ENCODE results near the gene ZNF664.

Gene ZNF664

DNA sequence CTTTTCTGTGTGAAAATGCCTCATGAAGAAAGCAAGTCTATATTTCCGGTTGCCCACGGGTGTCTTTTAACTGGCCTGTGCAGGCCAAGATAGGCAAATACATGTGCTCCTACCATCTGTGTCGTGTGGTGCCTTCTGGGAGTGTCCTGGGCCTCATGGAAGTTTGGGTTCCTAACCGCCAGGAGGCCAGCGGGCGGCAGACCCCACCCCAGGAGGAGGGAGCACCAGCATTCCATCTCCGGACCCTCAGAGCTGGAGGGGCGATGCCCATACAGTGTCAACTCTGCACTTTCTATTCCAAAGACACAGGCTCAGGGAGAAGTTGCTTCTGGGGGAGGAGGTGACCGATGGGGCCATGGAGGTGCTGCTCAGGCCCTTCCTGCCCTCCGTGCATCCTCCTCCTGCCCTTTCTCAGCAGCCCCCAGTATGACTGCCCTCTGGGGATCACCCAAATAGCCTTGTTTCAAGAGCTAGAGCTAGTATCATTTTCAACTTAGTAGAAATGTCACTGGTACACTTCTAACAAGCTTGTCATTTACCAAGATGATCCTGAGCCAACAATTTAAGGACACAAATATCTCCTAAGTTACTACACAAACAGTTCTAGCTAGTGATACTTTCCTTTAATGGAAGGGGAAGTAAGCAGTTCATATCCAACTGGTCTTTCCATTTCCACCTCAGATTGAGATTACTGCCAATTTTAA lies 18.2 kb upstream of the ZNF664 start:
- no peak for TF ChIP-seq EZH2 (IDR thresholded peaks at IDR 0.05; ENCODE audit: borderline replicate concordance, low read depth, low read length, severe bottlenecking)
- no peak for TF ChIP-seq CTCF (IDR thresholded peaks at IDR 0.05; ENCODE audit: borderline replicate concordance, extremely low read depth, low read length, poor library complexity, severe bottlenecking)
- DNase-seq (no peak), ATAC-seq (ENCODE audit: insufficient read depth, low read depth) (no peak)
- Histone ChIP-seq H3K27ac (ENCODE audit: low read length) (no peak overlapping the region), H2AFZ (ENCODE audit: low read depth, low read length) (no peak overlapping the region), H3K4me3 (ENCODE audit: low read depth in 1 of 2, low read length in 2 of 2) (no peak overlapping the region), H3K4me2 (ENCODE audit: insufficient read depth, low read length) (no peak overlapping the region), H4K20me1 (ENCODE audit: insufficient read depth, low read length) (no peaks in the 10 kb centered on the region; the same call in 1 of the 2 replicates), H3K4me1 (ENCODE audit: insufficient read depth, low read length) (no peaks in the 10 kb centered on the region), H3K9ac (ENCODE audit: low read depth, low read length) (no peak overlapping the region), H3K27me3 (ENCODE audit: insufficient read depth, low read length, poor library complexity) (no peaks in the 10 kb centered on the region), H3K36me3 (ENCODE audit: insufficient read depth, low read length) (no peaks in the 10 kb centered on the region), H3K79me2 (ENCODE audit: insufficient read depth, low read length) (no peaks in the 10 kb centered on the region), H3K9me3 (ENCODE audit: insufficient read depth, low read length, severe bottlenecking) (no peaks in the 10 kb centered on the region)

DNA sequence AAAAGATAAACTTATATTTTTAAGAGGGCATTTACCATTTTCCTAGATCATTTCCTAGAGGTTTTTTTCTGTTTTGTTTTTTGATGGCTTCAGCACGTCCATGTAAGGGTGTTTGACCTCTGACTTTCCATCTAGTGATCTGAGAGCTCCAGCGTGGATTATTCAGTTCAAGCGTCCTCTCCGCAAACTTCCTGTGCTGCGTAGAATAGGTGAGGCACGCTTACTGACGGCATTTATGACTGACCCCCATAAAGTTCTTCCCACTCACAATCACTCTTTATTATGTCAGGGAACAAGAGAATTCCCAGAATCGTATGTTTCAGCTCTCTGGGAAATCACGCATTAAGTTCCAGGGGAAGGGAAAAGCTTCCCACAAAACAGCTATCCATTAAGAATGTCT lies 16.8 kb upstream of the ZNF664 start:
- ATAC-seq (ENCODE audit: insufficient read depth, low read depth): no peak
- no peak overlapping the region for H3K4me3 ChIP-seq (ENCODE audit: low read depth in 1 of 2, low read length in 2 of 2)
- H3K27ac ChIP-seq (ENCODE audit: low read length): no peak overlapping the region
- TF ChIP-seq EZH2 (IDR thresholded peaks at IDR 0.05; ENCODE audit: borderline replicate concordance, low read depth, low read length, severe bottlenecking) (no peak), CTCF (IDR thresholded peaks at IDR 0.05; ENCODE audit: borderline replicate concordance, extremely low read depth, low read length, poor library complexity, severe bottlenecking) (no peak)
- no peak overlapping the region for H2AFZ ChIP-seq (ENCODE audit: low read depth, low read length)
- no peaks in the 10 kb centered on the region for H3K9me3 ChIP-seq (ENCODE audit: insufficient read depth, low read length, severe bottlenecking)
- H3K4me2 ChIP-seq (ENCODE audit: insufficient read depth, low read length): no peak overlapping the region
- H3K36me3 ChIP-seq (ENCODE audit: insufficient read depth, low read length): no peaks in the 10 kb centered on the region
- H4K20me1 ChIP-seq (ENCODE audit: insufficient read depth, low read length): no peaks in the 10 kb centered on the region; the same call in 1 of the 2 replicates
- no peaks in the 10 kb centered on the region for H3K4me1 ChIP-seq (ENCODE audit: insufficient read depth, low read length)
- H3K27me3 ChIP-seq (ENCODE audit: insufficient read depth, low read length, poor library complexity): no peaks in the 10 kb centered on the region
- no peak overlapping the region for H3K9ac ChIP-seq (ENCODE audit: low read depth, low read length)
- no peaks in the 10 kb centered on the region for H3K79me2 ChIP-seq (ENCODE audit: insufficient read depth, low read length)
- no peak for DNase-seq

- no peak overlapping the region for H3K4me3 ChIP-seq (ENCODE audit: low read depth in 1 of 2, low read length in 2 of 2)
- no peak for ATAC-seq (ENCODE audit: insufficient read depth, low read depth)
- no peak for DNase-seq
- no peaks in the 10 kb centered on the region for H3K27me3 ChIP-seq (ENCODE audit: insufficient read depth, low read length, poor library complexity)
- no peak overlapping the region for H3K9ac ChIP-seq (ENCODE audit: low read depth, low read length)
- no peaks in the 10 kb centered on the region for H3K9me3 ChIP-seq (ENCODE audit: insufficient read depth, low read length, severe bottlenecking)
- no peaks in the 10 kb centered on the region; the same call in 1 of the 2 replicates for H4K20me1 ChIP-seq (ENCODE audit: insufficient read depth, low read length)
- H3K4me1 ChIP-seq (ENCODE audit: insufficient read depth, low read length): no peaks in the 10 kb centered on the region
- no peak overlapping the region for H2AFZ ChIP-seq (ENCODE audit: low read depth, low read length)
- no peak overlapping the region for H3K27ac ChIP-seq (ENCODE audit: low read length)
- no peak overlapping the region for H3K4me2 ChIP-seq (ENCODE audit: insufficient read depth, low read length)
- H3K36me3 ChIP-seq (ENCODE audit: insufficient read depth, low read length): no peaks in the 10 kb centered on the region
- TF ChIP-seq CTCF (IDR thresholded peaks at IDR 0.05; ENCODE audit: borderline replicate concordance, extremely low read depth, low read length, poor library complexity, severe bottlenecking) (no peak), EZH2 (IDR thresholded peaks at IDR 0.05; ENCODE audit: borderline replicate concordance, low read depth, low read length, severe bottlenecking) (no peak)
- no peaks in the 10 kb centered on the region for H3K79me2 ChIP-seq (ENCODE audit: insufficient read depth, low read length)
These were observed 15.8 kb upstream of the ZNF664 start for GRCh38 chr12:123957196-123957595.

All from DND-41 (cell line).